BE2C (cell line): Measurements from ENCODE around the gene DACT2.

Experiments
- DNase-seq: peaks from one replicate; pipeline ENCODE4 v3.0.0-alpha.2; 2020
- H3K27me3 ChIP-seq: fragments of 250-450 bp; sonication (Bioruptor Pico); 2 replicates; pipeline ENCODE4 v1.5.1; 2020; ENCODE audit warnings: mild to moderate bottlenecking
- H3K36me3 ChIP-seq: fragments of 250-450 bp; sonication (Bioruptor Pico); 2 replicates; pipeline ENCODE4 v1.5.1; 2020; ENCODE audit warnings: mild to moderate bottlenecking
- H3K4me1 ChIP-seq: fragments of 250-450 bp; sonication (Bioruptor Pico); 2 replicates; pipeline ENCODE4 v1.5.1; 2020
- H3K4me3 ChIP-seq: 2 replicates; pipeline ENCODE4 v1.5.1; 2011; ENCODE audit warnings: low read depth, low read length
- H3K9me3 ChIP-seq: fragments of 250-450 bp; sonication (Bioruptor Pico); 2 replicates; pipeline ENCODE4 v1.5.1; 2020
- CTCF ChIP-seq: IDR thresholded peaks from 2 replicates; pipeline ENCODE4 v1.5.1; 2012; ENCODE audit warnings: mild to moderate bottlenecking, low read depth, low read length

The DACT2 gene

GRCh38 chr6:168322966-168323365, 3.4 kb upstream of the DACT2 start:
- TF ChIP-seq CTCF: no peak
- Histone ChIP-seq H3K36me3 (no peaks in the 10 kb centered on the region), H3K27me3 (peaks cover 12% of the 10 kb centered on the region), H3K4me3 (no peak overlapping the region), H3K9me3 (no peaks in the 10 kb centered on the region; the same call in 1 of the 2 replicates), H3K4me1 (no peaks in the 10 kb centered on the region)
- no peak for DNase-seq

GRCh38 chr6:168320634-168321033, 1.1 kb upstream of the DACT2 start:
- H3K36me3 ChIP-seq: no peaks in the 10 kb centered on the region
- no peak for DNase-seq
- H3K9me3 ChIP-seq: no peaks in the 10 kb centered on the region; the same call in 1 of the 2 replicates
- peaks cover 12% of the 10 kb centered on the region for H3K27me3 ChIP-seq
- TF ChIP-seq CTCF: no peak
- no peaks in the 10 kb centered on the region for H3K4me1 ChIP-seq
- H3K4me3 ChIP-seq: no peak overlapping the region

- no peaks in the 10 kb centered on the region; the same call in 1 of the 2 replicates for H3K9me3 ChIP-seq
- TF ChIP-seq CTCF: no peak
- no peaks in the 10 kb centered on the region; the same call in none of the 2 replicates for H3K4me1 ChIP-seq
- H3K36me3 ChIP-seq: no peaks in the 10 kb centered on the region
- peaks cover 12% of the 10 kb centered on the region for H3K27me3 ChIP-seq
- no peak overlapping the region for H3K4me3 ChIP-seq
- DNase-seq: no peak
Measured at GRCh38 chr6:168318579-168319278, 848 bp downstream of the DACT2 start.

- Histone ChIP-seq H3K9me3 (no peaks in the 10 kb centered on the region; the same call in 1 of the 2 replicates), H3K4me1 (no peaks in the 10 kb centered on the region; the same call in none of the 2 replicates), H3K4me3 (no peak overlapping the region), H3K36me3 (no peaks in the 10 kb centered on the region), H3K27me3 (peaks cover 12% of the 10 kb centered on the region)
- TF ChIP-seq CTCF: no peak
- no peak for DNase-seq
Measured at GRCh38 chr6:168318090-168318489, 1.5 kb downstream of the DACT2 start.

- peaks cover 9% of the 10 kb centered on the region for H3K27me3 ChIP-seq
- H3K36me3 ChIP-seq: no peaks in the 10 kb centered on the region
- no peaks in the 10 kb centered on the region; the same call in 1 of the 2 replicates for H3K9me3 ChIP-seq
- TF ChIP-seq CTCF: no peak
- H3K4me3 ChIP-seq: no peak overlapping the region
- H3K4me1 ChIP-seq: no peaks in the 10 kb centered on the region; the same call in none of the 2 replicates
- no peak for DNase-seq
Measured at GRCh38 chr6:168315596-168315995, 4.0 kb downstream of the DACT2 start.

- Histone ChIP-seq H3K4me1 (no peaks in the 10 kb centered on the region; the same call in none of the 2 replicates), H3K36me3 (no peaks in the 10 kb centered on the region), H3K4me3 (no peak overlapping the region), H3K27me3 (peaks cover 5% of the 10 kb centered on the region; the same call in 1 of the 2 replicates), H3K9me3 (no peaks in the 10 kb centered on the region; the same call in 1 of the 2 replicates)
- peak; percentile 47 for TF ChIP-seq CTCF
- DNase-seq: no peak
Measured at GRCh38 chr6:168314948-168315347, 4.6 kb downstream of the DACT2 start.
